Measurements from ENCODE around the gene AMMECR1. TPM values are rescaled to one million over a fixed set of nuclear protein-coding genes. Genes with fewer than 3 reads are reported as not detected.

The AMMECR1 gene
- total and polyA plus RNA-seq, 2 of the 8 experiments (the other 6 are each of a cell fraction or from before 2014, with no cell fraction given): 10.2 to 21.2 TPM

- H2AFZ ChIP-seq (ENCODE audit: low read length): no peak overlapping the region
- H3K4ac ChIP-seq (replicated peaks; ENCODE audit: insufficient read length, low read depth, low read length): no peak overlapping the region
- H2BK5ac ChIP-seq (ENCODE audit: low read depth, low read length): no peak overlapping the region
- no peak overlapping the region for H3K9ac ChIP-seq (replicated peaks in 1 of 4; ENCODE audit: extremely low read depth in 1 of 4, low read depth in 3 of 4, low read length in 3 of 4)
- no peaks in the 10 kb centered on the region for H3K9me3 ChIP-seq (ENCODE audit: insufficient read depth in 2 of 2, low read depth in 1 of 2, low read length in 1 of 2)
- DNase-seq (ENCODE audit: low read depth in 1 of 2, low spot score in 2 of 2) (no peak), FAIRE-seq (peak; percentile 71)
- H2BK12ac ChIP-seq (ENCODE audit: low read depth, low read length): no peak overlapping the region
- H3K23ac ChIP-seq (ENCODE audit: insufficient read length): no peak overlapping the region
- no peaks in the 10 kb centered on the region for H3K36me3 ChIP-seq (ENCODE audit: control insufficient read depth in 2 of 4, insufficient read depth in 4 of 4, low read length in 3 of 4)
- ChIA-PET POLR2A (ENCODE audit: partially characterized antibody) (interaction anchor here (0.6 kb wide), 1 partner anchor 54 kb away, joined by 4 read pairs; no protein-coding TSS in a partner anchor), CTCF (ENCODE audit: partially characterized antibody) (no interaction called here)
- H3K56ac ChIP-seq (replicated peaks; ENCODE audit: insufficient read length, low read depth, low read length): no peak overlapping the region
- H3K79me2 ChIP-seq (ENCODE audit: control insufficient read depth in 1 of 2, insufficient read depth in 2 of 2, low read length in 2 of 2): no peaks in the 10 kb centered on the region; a peak in 1 of 4 replicates
- whole genome bisulfite sequencing, 2 experiments (ENCODE audit: extremely low coverage in 1 of 2, insufficient coverage in 1 of 2, insufficient read length in 1 of 2, insufficient replicate concordance in 2 of 2, low coverage in 1 of 2, low lambda C conversion rate in 2 of 2, missing lambda C conversion rate in 1 of 2): 60% methylated on average over 1 of the region's 1 CpG; no CpG with 5 or more reads in 1 of the 2 experiments
- no peak overlapping the region for H4K5ac ChIP-seq (ENCODE audit: insufficient read length, low read depth, low read length)
- H3K4me3 ChIP-seq (ENCODE audit: extremely low read depth in 1 of 4, insufficient read depth in 2 of 4, low read depth in 3 of 4, low read length in 4 of 4): no peak overlapping the region
- H2BK15ac ChIP-seq (ENCODE audit: low read length): no peak overlapping the region
- H3K79me1 ChIP-seq (ENCODE audit: low read depth, low read length): no peaks in the 10 kb centered on the region
- no peak overlapping the region for H2BK120ac ChIP-seq (replicated peaks; ENCODE audit: low read depth, low read length)
- H4K91ac ChIP-seq (replicated peaks; ENCODE audit: insufficient read length, low read length): no peak overlapping the region
- no peak overlapping the region for H3K14ac ChIP-seq (ENCODE audit: insufficient read length)
- no peaks in the 10 kb centered on the region for H3K27me3 ChIP-seq (replicated peaks in 1 of 4; ENCODE audit: control insufficient read depth in 3 of 4, extremely low read depth in 1 of 4, insufficient read depth in 3 of 4, low read length in 3 of 4)
- no peak overlapping the region for H3K18ac ChIP-seq (ENCODE audit: extremely low read depth, low read length)
- no peak overlapping the region for H4K8ac ChIP-seq (ENCODE audit: extremely low read depth, insufficient read depth, low read length)
- H4K20me1 ChIP-seq (replicated peaks in 1 of 2; ENCODE audit: control insufficient read depth in 1 of 2, insufficient read depth in 2 of 2, low read length in 2 of 2): no peaks in the 10 kb centered on the region
- H3K4me1 ChIP-seq (replicated peaks in 1 of 4; ENCODE audit: control insufficient read depth in 3 of 4, insufficient read depth in 4 of 4, low read length in 3 of 4): peaks cover 0 to 3% (median 0%) of the 10 kb centered on the region in 4 experiments; a peak in 2 of 7 replicates
- no peak overlapping the region for H3K4me2 ChIP-seq (ENCODE audit: insufficient read depth in 1 of 2, low read depth in 2 of 2, low read length in 2 of 2)
- no peak overlapping the region for H2AK5ac ChIP-seq (ENCODE audit: low read depth, low read length)
- no peak overlapping the region for H2BK20ac ChIP-seq (ENCODE audit: low read length)
- H3K27ac ChIP-seq (ENCODE audit: low read depth, low read length): no peak overlapping the region
- no peaks in the 10 kb centered on the region for H3K23me2 ChIP-seq (ENCODE audit: low read depth, low read length)
- TF ChIP-seq SAP30 (IDR thresholded peaks at IDR 0.05; ENCODE audit: insufficient read depth, insufficient replicate concordance, low read length) (no peak), USF2 (IDR thresholded peaks at IDR 0.05; ENCODE audit: low read length) (no peak), RNF2 (IDR thresholded peaks at IDR 0.05; ENCODE audit: borderline replicate concordance, low read depth, low read length, missing control alignments, poor library complexity, severe bottlenecking) (no peak), JUND (IDR thresholded peaks at IDR 0.05; ENCODE audit: low read length) (no peak), RBBP5 (IDR thresholded peaks at IDR 0.05; ENCODE audit: borderline replicate concordance, low read depth, low read length) (no peak), EGR1 (IDR thresholded peaks at IDR 0.05; ENCODE audit: borderline replicate concordance, low read depth, low read length) (no peak), SIN3A (conservative IDR thresholded peaks at IDR 0.05 in 1 of 2, IDR thresholded peaks at IDR 0.05 in 1 of 2; ENCODE audit: low read depth in 1 of 2, low read length in 2 of 2) (no peak), CBX5 (IDR thresholded peaks at IDR 0.05; ENCODE audit: low read depth, low read length) (no peak), SP1 (IDR thresholded peaks at IDR 0.05; ENCODE audit: low read depth, low read length) (no peak), SIX5 (IDR thresholded peaks at IDR 0.05; ENCODE audit: low read depth, low read length) (no peak), SP2 (IDR thresholded peaks at IDR 0.05; ENCODE audit: low read length) (no peak), TCF12 (IDR thresholded peaks at IDR 0.05; ENCODE audit: low read depth, low read length) (no peak), SIRT6 (IDR thresholded peaks at IDR 0.05; ENCODE audit: low read length) (no peak), CBX8 (IDR thresholded peaks at IDR 0.05; ENCODE audit: borderline replicate concordance, low read depth, low read length) (no peak)
These were observed 66.4 kb downstream of the AMMECR1 start for GRCh38 chrX:110251526-110251925.
